PC-9 (cell line): ENCODE data around the gene GPD2.

Experiments
- CTCF ChIP-seq: fragments of 200-600 bp; sonication (generic); conservative IDR thresholded peaks from 2 replicates; pipeline ENCODE4 v1.6.1; 2017; ENCODE audit warnings: mixed run types, antibody characterized with exemption, mild to moderate bottlenecking, moderate library complexity
- EZH2 ChIP-seq: fragments of 200-600 bp; sonication (generic); IDR thresholded peaks from 2 replicates; pipeline ENCODE4 v1.8.0; 2017; ENCODE audit warnings: antibody characterized with exemption, low read depth

GRCh38 chr2:156526950-156527636 is 90.9 kb downstream of the GPD2 start:
- TF ChIP-seq CTCF (no peak), EZH2 (no peak)
